ENCODE measurements around the gene FLYWCH2. TPM values are rescaled to one million over a fixed set of nuclear protein-coding genes. Genes with fewer than 3 reads are reported as not detected.

The FLYWCH2 gene
- total and polyA plus RNA-seq, 12 donors, result 18.1 to 65.7 (median 22.3) TPM

GRCh38 chr16:2912330-2913199 is 29.6 kb downstream of the FLYWCH2 start:
- WGBS, 2 donors, result 3% methylated on average over 39 of the region's 39 CpGs
- Histone ChIP-seq H3K4me3 (peak overlapping the region; percentile 71 to 97 (median 87)), H3K36me3 (peaks cover 0 to 37% (median 25%) of the 10 kb centered on the region in 9 donors), H3K27me3 (no peaks in the 10 kb centered on the region), H3K27ac (peak overlapping the region; percentile 71 to 97 (median 91)), H3K9me3 (no peaks in the 10 kb centered on the region), H3K4me1 (peaks cover 0 to 27% (median 16%) of the 10 kb centered on the region in 9 donors)
- intact Hi-C loops (cut with DNase I), result loop anchor here in 1 of 10 donors (5.0 kb wide), 1 partner anchor 40 kb away; no protein-coding TSS in a partner anchor
- peak; percentile 9 to 39 (median 30) for ATAC-seq
- peak; percentile 27 to 38 for DNase-seq
- TF ChIP-seq, protein P1, sequence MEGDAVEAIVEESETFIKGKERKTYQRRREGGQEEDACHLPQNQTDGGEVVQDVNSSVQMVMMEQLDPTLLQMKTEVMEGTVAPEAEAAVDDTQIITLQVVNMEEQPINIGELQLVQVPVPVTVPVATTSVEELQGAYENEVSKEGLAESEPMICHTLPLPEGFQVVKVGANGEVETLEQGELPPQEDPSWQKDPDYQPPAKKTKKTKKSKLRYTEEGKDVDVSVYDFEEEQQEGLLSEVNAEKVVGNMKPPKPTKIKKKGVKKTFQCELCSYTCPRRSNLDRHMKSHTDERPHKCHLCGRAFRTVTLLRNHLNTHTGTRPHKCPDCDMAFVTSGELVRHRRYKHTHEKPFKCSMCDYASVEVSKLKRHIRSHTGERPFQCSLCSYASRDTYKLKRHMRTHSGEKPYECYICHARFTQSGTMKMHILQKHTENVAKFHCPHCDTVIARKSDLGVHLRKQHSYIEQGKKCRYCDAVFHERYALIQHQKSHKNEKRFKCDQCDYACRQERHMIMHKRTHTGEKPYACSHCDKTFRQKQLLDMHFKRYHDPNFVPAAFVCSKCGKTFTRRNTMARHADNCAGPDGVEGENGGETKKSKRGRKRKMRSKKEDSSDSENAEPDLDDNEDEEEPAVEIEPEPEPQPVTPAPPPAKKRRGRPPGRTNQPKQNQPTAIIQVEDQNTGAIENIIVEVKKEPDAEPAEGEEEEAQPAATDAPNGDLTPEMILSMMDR (IDR thresholded peaks at IDR 0.05), result no peak

DNA sequence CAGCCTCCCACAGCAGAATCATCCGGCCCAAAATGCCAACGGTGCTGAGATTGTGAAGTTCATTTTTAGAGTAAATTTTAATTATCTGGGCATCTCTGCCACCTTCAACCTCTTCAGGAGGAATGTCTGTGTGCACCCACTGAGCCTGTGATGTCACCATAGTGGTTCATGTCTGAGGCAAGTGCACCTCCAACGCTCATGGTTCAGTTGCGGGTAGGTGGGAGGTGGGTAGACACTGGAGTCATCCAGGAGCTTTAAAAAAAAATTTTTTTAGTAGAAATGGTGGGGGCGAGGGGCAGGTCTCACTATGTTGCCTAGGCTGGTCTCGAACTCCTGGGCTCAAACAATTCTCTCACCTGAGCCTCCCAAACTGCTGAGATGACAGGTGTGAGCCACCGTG is 30.6 kb downstream of the FLYWCH2 start:
- WGBS, 2 donors, result 88 to 93% methylated on average over 7 of the region's 7 CpGs
- DNase-seq (no peak), ATAC-seq (no peak)
- Histone ChIP-seq H3K36me3 (peaks cover 0 to 48% (median 27%) of the 10 kb centered on the region in 9 donors), H3K9me3 (no peaks in the 10 kb centered on the region), H3K4me3 (peak overlapping the region in 1 of 10 donors; percentile 93), H3K27me3 (no peaks in the 10 kb centered on the region), H3K4me1 (peaks cover 0 to 27% (median 16%) of the 10 kb centered on the region in 9 donors), H3K27ac (no peak overlapping the region)
- intact Hi-C loops (cut with DNase I), result loop anchor here in 1 of 10 donors (5.0 kb wide), 1 partner anchor 41 kb away; no protein-coding TSS in a partner anchor
- TF ChIP-seq, protein P1 (IDR thresholded peaks at IDR 0.05), result no peak

GRCh38 chr16:2914233-2914632 is 31.2 kb downstream of the FLYWCH2 start:
- H3K27ac ChIP-seq, result no peak overlapping the region
- DNase-seq, result no peak
- ATAC-seq, result no peak
- no peak overlapping the region for H3K4me3 ChIP-seq
- peaks cover 0 to 28% (median 19%) of the 10 kb centered on the region in 9 donors for H3K4me1 ChIP-seq
- intact Hi-C loops (cut with DNase I), result loop anchor here in 1 of 10 donors (5.0 kb wide), 1 partner anchor 42 kb away; no protein-coding TSS in a partner anchor
- H3K9me3 ChIP-seq, result no peaks in the 10 kb centered on the region
- H3K27me3 ChIP-seq, result no peaks in the 10 kb centered on the region
- 88 to 91% methylated on average over 12 of the region's 12 CpGs for WGBS, 2 donors
- TF ChIP-seq, protein P1 (IDR thresholded peaks at IDR 0.05), result no peak
- peaks cover 0 to 54% (median 31%) of the 10 kb centered on the region in 9 donors for H3K36me3 ChIP-seq

DNA sequence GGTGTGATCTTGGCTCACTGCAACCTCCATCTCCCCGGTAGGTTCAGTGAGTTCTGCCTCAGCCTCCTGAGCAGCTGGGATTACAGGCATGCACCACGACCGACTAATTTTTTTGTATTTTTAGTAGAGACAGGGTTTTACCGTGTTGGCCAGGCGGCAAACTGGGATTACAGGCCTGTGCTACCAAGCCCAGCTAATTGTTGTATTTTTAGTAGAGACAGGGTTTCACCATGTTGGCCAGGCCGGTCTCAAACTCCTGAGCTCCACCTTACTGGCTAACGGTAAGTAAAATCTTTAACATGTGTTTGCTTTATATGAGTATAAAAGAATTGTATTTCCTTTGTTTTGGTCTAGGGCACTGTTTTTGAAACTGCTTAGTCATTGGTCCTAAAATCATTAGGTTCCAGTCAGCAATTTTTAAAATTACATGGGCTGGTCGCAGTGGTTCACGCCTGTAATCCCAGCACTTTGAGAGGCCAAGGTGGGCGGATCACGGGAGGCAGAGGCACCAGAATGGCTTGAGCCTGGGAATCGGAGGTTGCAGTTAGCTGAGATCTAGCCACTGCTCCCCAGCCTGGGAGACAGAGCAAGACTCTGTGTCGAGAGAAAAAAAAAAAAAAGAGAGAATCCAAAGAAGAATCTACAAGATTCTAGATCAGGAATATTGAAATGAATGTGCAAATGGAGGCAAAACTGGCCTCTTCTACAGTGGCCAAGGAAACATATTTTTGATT is 32.3 kb downstream of the FLYWCH2 start:
- Histone ChIP-seq H3K4me1 (peaks cover 0 to 35% (median 23%) of the 10 kb centered on the region in 9 donors), H3K27me3 (no peaks in the 10 kb centered on the region), H3K9me3 (no peaks in the 10 kb centered on the region), H3K4me3 (no peak overlapping the region), H3K36me3 (peaks cover 0 to 56% (median 31%) of the 10 kb centered on the region in 9 donors), H3K27ac (peak overlapping the region in 1 of 10 donors; percentile 14)
- ATAC-seq, result no peak
- 90 to 96% methylated on average over 13 of the region's 13 CpGs for WGBS, 2 donors
- TF ChIP-seq, protein P1 (IDR thresholded peaks at IDR 0.05), result no peak
- intact Hi-C loops (cut with DNase I), result loop anchor here in 1 of 10 donors (5.0 kb wide), 1 partner anchor 43 kb away; no protein-coding TSS in a partner anchor
- no peak for DNase-seq
